GM18511 (cell line): ENCODE data around the gene KNCN.

ENCODE experiments used
- ATAC-seq: cut with Tn5 transposase; IDR thresholded peaks from one replicate; pipeline ENCODE4 v1.9.1; 2021; ENCODE audit warnings: mild to moderate bottlenecking, moderate library complexity; ENCODE audit not compliant: unreplicated experiment

KNCN gene

DNA sequence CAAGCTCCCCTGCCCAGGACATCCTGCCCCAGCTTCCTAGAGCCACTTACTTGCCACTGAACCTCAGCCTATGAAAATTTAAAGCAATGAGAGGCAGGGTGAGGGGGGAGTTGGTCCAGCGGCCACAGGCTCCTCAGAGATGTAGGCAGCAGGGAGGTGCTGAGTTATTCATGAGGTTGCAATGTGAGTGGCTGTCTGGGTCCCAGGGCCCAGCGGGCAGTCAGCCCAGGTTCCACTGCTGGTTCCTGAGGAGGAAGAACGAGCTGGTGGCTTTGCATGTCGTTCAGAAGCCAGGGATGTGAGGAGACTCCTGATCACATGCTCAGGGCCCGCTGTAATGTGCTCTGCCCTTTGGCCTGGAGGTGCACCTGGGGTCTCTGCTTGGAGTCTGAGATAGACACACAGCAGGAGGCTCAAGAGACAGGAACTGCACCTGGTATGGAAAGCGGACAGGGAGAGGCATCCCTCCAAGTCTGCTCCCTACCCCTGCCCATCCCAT is at the start of gene KNCN:
Gene KNCN, minus strand, starts transcription at position 51 of the 499 bp plus-strand sequence. CDS start 432 bp downstream, outside the sequence.
- no peak for ATAC-seq

DNA sequence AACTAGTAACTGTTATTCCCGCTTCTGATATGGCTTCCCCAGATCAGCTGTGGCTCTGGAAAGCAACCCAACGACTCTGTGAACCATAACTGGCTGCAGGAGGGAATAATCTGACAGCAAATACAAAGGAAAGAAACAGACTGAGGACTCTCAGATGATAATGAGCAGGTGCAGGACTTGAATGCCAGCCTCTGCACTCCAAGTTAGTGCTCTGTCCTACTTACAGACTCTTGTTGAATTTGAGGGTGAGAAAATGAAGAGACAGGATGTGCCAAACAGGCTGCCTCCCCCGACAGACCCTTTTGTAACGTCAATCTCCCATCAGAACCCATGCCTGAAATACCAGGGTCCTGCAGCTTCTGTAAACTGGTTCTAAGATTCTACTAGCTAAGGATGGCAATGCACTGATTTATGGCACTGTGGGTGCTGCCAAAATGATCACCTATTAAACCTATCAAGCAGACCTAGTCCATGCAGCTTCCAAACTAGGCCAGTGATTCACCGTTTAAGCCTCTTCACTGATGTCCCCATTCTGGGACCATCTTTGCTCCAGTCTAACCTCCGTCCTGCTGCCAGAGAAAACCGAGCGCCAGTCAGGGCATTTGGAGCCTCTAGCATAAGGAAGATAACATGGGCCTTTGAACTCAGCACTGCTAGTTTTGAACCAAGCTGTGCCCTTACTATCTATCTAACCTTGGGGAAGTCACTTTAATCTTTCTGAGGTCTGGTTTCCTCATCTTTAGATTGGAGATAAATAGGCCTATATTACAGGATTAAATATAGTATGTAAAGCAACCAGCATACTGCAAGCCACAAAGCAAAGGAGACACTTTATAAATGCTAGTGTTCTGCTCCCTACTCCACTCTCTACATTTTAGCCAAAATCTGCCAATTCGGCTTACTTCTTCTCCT is 47.9 kb upstream of the KNCN start:
- no peak for ATAC-seq

DNA sequence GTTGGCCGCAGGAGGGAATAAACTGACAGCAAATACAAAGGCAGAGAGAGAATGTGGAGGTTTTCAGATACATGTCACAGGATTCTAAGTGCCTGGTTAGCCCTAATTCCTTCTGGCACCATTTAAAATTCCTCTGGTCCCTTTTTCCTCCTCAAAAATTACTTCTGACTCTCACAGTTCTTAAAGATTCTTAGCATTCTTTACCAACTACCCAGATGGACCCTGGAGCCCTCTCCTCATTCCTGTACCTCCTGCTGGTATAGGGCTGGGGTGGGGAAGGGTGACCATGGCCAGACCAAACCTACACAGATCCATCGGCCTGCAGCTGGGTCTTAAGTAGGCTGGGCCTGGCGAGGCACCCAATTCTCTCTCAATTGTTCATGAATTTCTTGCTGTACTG is 45.4 kb upstream of the KNCN start:
- ATAC-seq: no peak

DNA sequence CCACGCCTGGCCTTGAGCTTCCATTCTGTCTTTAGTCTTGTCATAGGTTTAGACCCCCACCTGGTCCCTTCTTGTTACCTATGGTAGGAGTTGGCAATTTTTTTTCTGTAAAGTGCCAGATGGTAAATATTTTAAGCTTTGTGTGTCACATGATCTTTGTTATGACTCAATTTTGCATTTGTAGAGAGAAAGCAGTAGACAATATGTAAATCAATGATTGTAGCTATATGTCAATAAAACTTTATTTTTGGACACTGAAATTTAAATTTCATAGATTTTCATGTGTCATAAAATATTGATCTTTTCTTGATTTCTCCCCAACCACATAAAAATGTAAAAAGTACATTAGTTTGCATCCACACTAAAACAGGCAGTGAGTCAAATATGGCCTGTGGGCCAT is 44.6 kb upstream of the KNCN start:
- no peak for ATAC-seq

DNA sequence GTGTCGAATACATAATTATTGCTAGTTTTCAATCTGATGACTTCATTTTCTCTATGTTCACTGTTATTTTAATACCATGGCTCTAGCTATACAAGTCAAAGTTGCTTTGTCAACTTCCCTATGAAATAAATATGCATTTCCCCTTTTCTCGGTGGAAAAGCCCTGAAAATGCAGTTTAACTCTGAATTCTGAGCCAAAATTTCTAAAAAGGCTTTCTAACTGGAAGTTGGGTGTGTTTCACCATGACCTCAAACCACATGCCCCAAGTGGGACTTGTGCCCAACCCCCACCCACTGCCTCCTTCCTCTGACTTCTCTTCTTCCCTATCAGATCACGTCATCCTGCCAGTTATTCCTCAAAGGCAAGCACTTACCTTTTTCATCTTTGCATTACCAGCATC is 43.7 kb upstream of the KNCN start:
- no peak for ATAC-seq

DNA sequence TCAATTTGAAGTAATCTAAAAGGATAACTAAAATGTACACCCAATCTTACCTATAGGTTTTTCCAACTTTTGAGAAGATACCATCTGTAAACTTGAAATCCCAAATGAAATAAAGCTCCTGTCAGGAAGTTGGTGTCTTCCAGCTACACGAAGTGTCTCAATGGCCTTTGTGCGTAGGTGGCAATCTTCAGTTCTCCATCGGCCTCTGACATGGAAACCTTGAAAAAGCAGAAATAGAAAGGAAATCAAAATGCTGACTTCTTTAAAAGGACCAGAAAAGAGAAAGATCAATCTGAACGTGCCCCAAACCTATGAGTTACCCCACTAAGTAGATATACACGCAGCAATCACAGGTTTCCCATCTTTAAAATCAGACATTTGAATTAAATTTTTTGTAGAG is 42.6 kb upstream of the KNCN start:
- ATAC-seq: no peak

DNA sequence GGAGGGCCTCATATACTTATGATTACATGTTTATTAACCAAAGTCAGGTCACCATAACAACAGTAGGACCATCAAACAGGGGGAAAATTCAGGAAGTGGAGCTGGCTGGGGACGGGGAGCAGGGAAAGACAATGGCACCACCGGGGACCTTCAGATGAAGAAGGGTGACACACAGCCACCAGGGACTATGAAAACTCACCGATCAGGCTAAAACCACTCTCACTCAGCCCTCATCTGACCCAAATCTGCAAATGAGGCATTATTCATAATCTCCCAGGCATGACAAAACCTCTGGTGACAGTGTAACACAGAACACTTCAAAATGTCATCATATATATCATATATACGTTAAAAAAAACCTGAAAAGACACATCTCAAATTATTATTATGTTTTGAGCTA is 41.4 kb upstream of the KNCN start:
- ATAC-seq: no peak

DNA sequence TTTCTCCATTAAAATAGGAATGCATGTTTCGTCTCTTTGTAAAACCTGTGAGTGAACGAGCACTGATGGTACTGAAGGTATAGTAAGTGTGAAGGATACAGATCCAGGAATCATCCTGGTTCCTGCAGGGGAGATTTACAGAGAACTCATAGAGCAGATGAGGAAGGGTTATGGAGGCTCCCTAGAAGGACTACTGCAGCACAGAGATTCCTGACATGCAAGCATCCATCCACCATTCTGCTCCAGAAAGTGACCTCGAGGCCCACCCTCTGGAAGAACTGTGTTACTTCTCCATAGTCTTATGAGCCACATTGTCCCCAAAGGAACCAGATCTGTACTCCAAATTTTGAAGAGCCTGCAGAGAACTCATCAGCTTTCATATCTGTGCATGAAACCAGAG is 38.1 kb upstream of the KNCN start:
- ATAC-seq: no peak

DNA sequence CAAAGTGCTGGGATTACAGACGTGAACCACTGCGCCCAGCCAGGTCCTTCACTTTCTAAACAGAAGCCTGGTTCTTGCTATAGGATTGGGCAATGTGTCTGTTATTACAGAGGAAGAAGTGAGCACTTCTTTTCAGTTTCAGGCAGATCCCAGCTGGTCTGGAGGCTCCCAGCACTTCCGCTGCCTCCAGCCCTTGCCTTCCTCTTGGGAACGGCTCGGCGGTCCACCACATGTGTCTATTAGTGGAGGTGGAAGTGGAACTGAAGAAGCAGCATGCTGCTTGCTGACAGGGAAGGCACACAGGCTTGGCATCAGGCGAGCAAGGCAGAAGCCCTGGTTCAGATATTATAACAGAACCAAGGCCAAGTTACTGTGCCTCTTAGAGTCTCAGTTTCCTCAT is 35.6 kb upstream of the KNCN start:
- no peak for ATAC-seq

DNA sequence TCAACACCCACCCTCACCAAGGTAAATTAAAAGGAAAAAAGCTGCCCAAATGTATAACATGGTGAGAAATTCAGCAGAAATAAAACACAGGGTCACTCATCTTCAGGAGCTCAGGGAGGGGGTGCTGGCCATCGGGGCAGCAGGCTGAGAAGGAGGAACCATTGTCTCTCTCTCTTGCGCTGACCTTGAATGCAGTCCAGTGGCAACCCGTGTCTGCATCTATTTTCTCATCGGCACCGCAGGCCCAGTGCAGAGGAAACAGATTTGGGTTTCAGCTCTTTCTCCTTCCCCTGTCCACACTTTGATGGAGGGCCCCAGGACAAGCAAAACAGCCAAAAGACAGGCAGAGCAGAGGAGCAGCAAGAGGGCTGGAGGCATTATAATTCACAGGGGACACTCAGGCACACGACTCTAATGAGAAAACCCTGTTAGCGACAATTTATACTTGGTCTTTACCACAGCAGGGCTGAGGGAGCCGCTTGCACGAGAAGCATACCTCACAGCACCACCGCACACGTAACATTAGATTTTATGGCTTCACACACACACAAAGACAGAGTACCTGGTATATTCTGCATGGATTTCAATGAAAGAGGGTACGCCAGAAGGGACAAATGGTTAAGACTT is 34.0 kb upstream of the KNCN start:
- ATAC-seq: no peak

DNA sequence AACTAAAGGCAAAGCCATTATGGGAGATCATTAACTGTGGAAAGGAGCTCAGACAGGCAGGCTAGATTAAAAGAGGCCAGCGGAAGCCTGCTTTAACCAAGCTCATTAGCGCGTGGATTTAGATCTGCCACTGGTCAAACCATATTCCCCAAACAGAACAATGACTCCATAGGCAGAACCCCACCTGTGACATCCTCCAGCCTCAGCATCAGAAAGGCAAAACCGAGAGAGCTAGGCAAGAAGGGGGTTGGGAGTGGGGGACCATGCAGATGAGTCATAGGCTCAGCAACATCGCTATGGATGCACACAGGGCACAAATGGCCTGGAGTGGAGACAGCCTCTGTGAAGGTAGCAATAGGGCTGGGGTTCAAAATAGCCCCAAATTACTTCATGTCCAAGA is 32.0 kb upstream of the KNCN start:
- ATAC-seq: no peak

DNA sequence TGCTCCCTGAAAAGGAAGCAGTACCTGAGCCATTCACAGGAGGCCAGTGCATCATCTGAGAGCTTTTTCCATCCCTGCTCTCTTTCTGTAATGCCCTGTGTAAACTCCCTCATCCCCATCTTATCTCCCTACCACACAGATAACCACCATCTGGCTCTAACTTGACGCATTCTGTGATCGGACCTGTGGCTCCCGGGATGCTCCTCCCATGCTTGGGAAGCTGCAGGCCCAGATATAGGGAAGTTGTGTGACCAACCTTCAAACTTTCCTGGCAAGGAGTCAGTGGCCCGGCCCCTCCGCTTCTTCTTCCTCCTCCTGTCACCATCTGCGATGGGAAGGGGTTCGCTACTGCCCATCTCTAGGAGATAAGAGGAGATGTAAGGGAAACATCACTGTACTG is 31.5 kb upstream of the KNCN start:
- no peak for ATAC-seq

DNA sequence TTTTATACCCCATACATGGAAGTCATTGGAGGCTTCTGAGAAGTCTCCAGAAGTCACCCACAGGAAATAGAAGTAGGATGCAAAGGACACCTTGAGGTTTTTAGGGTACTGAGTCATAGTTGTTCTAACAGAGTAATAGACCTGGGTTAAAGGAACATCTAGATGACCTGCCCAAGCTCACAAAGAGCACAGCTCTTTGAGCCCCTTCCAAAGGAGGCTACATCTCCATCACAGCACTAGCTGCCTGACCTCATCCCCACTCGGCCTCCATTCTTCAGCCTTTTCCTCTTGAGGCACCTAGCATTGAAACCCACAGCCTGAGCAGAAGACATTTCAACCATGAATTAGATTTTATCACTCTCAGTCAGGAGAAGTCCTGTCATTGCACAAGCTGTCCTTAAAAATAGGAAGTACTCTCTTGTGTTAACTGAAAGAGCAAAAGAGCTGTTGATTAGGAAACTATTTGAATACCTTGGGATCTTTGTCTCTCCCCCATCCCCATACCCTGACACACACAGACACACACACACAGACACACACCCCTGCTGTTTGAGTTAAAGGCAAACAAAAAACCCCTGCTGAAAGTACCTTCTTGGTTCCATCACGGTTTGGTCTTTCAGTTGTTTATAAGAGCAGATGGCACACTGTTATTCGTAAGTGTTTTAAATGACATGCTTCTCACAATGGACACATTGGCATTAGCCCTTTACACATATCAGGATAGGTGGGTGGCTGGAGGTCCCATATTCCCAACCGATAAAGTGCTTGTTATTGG is 30.4 kb upstream of the KNCN start:
- ATAC-seq: no peak

DNA sequence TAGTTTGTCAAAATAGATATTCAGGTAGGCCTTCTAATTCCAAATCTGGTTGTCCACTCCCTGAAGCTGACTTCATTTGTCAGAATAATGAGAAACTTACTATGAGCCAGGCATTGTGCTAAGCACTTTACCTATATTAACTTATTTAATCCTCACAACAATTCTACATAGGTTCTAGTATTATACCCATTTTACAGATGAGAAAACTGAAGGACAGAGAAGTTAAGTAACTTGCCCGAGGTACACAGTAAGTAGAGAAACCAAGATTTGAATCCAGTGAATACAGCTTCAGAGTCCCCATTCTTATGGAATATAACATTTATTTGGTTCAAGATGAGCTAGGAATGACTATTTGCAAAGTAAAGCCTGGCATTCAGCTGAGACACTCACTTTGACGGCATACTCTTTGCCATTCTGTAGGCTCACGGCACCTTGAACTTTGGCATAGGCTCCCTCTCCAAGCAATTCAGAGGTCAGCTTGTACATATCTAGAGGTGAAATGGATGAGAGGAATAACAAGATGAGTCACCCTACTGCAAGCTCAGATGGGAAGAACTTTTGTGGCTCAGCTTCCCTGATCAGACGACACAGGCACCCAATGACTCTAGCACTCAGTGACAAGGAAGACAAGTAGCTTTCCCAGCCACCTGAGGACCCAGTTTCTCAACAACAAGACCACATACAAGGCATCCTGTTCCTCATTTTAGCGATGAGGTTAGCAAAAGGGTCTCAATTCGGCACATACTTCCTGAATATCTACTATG is 28.9 kb upstream of the KNCN start:
- ATAC-seq: no peak

DNA sequence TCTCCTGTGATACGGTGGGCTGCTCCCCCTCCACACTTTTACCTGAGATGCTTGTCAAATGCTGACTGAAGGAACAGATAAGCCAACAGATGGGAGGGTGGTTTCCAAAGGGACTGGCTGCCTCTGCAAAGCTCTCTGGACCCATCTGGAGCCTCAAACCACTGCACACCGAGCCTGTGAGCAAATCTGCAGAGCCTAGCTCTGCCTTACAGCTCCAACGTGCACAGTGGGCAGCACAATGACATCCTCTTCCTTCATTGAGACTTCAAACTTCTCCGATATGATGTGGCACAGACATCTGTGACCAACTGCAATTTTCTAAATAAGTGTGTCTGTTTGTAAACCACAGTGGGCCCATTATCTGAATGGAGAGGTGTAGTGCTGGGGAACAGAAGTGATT is 26.2 kb upstream of the KNCN start:
- no peak for ATAC-seq

DNA sequence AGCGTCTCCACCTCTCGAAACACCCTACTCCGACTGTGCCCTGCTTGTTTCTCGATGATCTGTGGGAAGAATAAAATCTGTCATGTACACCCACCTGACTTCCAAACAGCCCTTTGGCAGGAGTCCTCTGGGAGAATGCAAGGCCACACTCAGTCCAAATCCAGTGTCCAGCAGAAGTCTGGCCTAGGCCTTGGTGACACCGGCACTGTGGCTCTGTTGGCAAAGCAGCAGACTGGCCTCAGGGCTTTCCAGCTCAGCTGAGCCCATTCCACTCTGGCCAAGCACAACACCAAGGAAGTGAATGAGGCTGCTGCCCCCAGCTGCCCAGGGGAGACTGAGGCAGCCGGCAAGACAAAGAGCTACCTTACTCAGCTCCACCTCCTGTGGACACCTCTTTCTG is 25.1 kb upstream of the KNCN start:
- ATAC-seq: no peak

DNA sequence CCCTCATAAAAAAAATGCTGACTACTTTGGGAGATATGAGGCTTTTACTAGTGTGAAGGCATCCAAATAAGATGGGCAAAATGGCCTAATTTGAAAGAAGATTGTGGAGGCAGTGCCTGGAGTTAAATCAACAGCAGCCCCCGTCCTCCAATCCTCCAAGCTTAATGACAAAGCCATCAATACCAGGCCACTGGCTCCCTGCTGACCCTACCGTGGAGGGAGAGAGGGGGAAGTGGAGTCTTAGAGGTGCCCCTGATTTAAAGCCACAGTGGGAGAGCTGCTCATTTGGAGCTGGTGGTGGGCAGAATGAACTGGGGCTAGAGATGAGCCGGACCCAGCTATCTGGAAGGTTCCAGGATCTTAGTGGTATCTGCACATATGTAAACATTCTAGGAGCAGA is 24.3 kb upstream of the KNCN start:
- ATAC-seq: no peak

DNA sequence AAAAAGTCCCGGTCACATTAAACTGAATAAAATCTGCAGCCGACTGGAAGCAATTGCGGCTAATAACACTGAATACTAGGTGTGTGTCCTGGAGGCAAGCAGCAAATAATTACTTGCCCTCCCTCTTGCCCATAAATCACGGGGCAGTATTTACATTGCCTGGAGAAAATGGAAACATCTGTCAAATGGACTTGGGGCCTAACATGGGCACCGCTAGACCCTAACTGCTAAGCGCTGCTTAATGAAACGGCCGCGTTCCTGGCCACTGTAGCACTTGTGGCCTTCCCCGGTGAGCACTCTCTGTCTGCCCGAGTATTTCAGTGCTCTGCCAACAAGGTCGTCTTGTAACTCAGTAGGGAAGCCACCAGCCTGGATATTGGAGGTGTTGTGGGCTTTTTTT is 23.9 kb upstream of the KNCN start:
- no peak for ATAC-seq

DNA sequence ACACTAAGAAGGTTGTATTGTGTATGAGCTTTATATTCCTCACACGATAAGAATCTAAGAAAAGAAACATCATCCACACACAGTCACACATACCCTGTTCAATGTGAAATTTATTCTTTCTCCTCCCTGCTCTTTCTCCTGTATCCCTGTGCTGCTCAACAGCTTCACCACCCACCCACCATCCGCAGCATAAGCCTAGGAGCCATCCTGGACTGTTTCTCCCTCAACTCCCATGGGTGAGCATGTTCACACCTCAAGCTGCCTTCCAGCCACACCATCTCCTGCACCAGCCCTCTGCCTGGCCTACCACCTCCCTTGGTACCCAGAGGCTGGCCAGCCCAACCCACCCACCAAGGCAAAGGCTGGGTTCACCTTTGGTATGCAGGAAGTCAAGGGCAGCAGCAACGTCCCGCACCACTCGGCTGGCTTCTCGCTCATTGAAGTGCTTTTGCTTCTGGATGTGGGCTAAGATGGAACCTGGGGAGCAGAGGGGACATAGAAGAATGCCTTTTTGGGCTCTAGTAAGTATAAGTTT is 20.3 kb upstream of the KNCN start:
- ATAC-seq: no peak

DNA sequence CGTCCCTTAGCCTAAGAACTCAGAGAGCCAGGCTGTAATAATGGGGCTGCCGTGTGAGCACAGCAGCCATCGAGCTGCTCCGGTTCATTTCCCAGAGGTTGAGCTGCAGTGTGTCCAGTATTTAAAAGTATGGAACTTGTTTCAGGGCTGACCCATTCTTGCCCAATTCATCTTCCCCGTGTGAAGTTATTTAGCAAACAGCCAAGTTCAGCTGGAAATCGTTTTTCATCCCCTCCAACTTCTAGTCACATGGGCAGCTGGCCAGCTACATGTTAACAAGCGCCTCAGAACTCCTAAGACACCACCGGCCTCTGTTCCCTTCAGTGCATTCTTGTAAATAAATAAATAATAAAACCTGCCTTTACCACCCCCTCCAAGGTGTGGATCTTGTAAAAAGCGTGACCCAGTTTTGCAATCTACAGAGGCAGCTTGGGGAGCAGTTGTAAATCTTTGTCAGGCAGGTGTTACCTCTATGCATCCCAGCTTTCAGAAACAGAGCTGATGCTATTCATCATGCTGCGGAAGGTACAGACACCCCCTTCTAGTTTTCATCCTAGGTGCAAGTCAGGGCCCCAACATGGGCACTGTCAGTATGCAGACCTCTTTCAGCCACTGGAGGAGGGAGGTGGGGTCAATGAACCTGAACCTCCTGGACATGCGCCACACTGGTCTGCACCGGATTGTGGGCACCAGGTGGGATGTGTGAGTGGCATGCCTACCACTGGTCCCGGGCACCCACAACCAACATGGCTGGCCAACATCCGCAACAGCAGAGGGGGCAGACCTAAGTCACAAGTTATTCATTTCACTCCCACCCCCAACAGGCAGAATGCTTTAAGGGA is 18.7 kb upstream of the KNCN start:
- ATAC-seq: no peak
